Measurements from ENCODE around the gene JMJD1C.
"Not testable (repeated sequence)": the region's sequence is repeated elsewhere in the genome, so short reads cannot be mapped to it uniquely, and the experiment has no call there.

DNA sequence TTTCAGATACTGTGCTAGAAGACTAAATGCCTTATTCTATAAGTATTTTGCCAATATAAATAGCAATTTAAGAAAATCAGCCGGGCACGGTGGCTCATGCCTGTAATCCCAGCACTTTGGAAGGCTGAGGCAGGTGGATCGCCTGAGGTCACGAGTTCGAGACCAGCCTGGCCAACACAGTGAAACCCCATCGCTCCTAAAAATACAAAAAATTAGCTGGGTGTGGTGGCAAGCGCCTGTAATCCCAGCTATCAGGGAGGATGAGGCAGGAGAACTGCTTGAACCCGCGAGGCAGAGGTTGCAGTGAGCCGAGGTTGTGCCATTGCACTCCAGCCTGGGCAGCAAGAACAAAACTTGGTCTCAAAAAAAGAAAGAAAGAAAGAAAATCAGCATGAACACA, 230.6 kb downstream of the JMJD1C start:
- TF ChIP-seq, protein P1, sequence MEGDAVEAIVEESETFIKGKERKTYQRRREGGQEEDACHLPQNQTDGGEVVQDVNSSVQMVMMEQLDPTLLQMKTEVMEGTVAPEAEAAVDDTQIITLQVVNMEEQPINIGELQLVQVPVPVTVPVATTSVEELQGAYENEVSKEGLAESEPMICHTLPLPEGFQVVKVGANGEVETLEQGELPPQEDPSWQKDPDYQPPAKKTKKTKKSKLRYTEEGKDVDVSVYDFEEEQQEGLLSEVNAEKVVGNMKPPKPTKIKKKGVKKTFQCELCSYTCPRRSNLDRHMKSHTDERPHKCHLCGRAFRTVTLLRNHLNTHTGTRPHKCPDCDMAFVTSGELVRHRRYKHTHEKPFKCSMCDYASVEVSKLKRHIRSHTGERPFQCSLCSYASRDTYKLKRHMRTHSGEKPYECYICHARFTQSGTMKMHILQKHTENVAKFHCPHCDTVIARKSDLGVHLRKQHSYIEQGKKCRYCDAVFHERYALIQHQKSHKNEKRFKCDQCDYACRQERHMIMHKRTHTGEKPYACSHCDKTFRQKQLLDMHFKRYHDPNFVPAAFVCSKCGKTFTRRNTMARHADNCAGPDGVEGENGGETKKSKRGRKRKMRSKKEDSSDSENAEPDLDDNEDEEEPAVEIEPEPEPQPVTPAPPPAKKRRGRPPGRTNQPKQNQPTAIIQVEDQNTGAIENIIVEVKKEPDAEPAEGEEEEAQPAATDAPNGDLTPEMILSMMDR (IDR thresholded peaks at IDR 0.05 in 2 of 3, conservative IDR thresholded peaks at IDR 0.05 in 1 of 3; ENCODE audit: control insufficient read depth in 2 of 3, extremely low read depth in 1 of 3, insufficient read depth in 1 of 3, low read depth in 3 of 3, low read length in 3 of 3) = not testable (repeated sequence)
- TF ChIP-seq, protein P2, sequence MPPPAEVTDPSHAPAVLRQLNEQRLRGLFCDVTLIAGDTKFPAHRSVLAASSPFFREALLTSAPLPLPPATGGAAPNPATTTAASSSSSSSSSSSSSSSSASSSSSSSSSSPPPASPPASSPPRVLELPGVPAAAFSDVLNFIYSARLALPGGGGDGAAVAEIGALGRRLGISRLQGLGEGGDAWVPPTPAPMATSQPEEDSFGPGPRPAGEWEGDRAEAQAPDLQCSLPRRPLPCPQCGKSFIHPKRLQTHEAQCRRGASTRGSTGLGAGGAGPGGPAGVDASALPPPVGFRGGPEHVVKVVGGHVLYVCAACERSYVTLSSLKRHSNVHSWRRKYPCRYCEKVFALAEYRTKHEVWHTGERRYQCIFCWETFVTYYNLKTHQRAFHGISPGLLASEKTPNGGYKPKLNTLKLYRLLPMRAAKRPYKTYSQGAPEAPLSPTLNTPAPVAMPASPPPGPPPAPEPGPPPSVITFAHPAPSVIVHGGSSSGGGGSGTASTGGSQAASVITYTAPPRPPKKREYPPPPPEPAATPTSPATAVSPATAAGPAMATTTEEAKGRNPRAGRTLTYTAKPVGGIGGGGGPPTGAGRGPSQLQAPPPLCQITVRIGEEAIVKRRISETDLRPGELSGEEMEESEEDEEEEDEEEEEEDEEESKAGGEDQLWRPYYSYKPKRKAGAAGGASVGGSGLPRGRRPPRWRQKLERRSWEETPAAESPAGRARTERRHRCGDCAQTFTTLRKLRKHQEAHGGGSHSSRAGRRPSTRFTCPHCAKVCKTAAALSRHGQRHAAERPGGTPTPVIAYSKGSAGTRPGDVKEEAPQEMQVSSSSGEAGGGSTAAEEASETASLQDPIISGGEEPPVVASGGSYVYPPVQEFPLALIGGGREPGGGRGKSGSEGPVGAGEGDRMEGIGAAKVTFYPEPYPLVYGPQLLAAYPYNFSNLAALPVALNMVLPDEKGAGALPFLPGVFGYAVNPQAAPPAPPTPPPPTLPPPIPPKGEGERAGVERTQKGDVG (CRISPR knock-in tag; IDR thresholded peaks at IDR 0.05) = not testable (repeated sequence)

All from GM12878 (cell line).